ENCODE data around the gene COL4A1. TPM values are rescaled to one million over a fixed set of nuclear protein-coding genes. Genes with fewer than 3 reads are reported as not detected.

COL4A1 gene
- total and polyA plus RNA-seq, 8 donors: 418 to 1,057 (median 547) TPM

- no peak for ATAC-seq
- intact Hi-C loops (cut with DNase I): no loop called here
- H3K27ac ChIP-seq: no peak overlapping the region
Observed at GRCh38 chr13:110354123-110354627, 47.2 kb upstream of the COL4A1 start.

GRCh38 chr13:110353339-110353977 lies 46.5 kb upstream of the COL4A1 start:
- peak in 1 of 4 donors; percentile 26 for DNase-seq
- TF ChIP-seq CTCF (IDR thresholded peaks at IDR 0.05): no peak

More at GRCh38 chr13:110354123-110354627, 47.2 kb upstream of the COL4A1 start:
- no peak overlapping the region for H3K4me3 ChIP-seq
- DNase-seq: no peak
- H3K9me3 ChIP-seq: no peaks in the 10 kb centered on the region
- peaks cover 0 to 8% of the 10 kb centered on the region in 2 donors for H3K36me3 ChIP-seq
- TF ChIP-seq CTCF (IDR thresholded peaks at IDR 0.05): no peak
- no peaks in the 10 kb centered on the region for H3K27me3 ChIP-seq
- peaks cover 0 to 16% of the 10 kb centered on the region in 2 donors for H3K4me1 ChIP-seq

GRCh38 chr13:110352735-110353134 lies 45.8 kb upstream of the COL4A1 start:
- Histone ChIP-seq H3K27me3 (no peaks in the 10 kb centered on the region), H3K4me3 (no peak overlapping the region), H3K36me3 (no peaks in the 10 kb centered on the region), H3K4me1 (peaks cover 0 to 16% of the 10 kb centered on the region in 2 donors), H3K9me3 (no peaks in the 10 kb centered on the region), H3K27ac (peak overlapping the region in 1 of 2 donors; percentile 5)
- intact Hi-C loops (cut with DNase I): no loop called here
- DNase-seq (no peak), ATAC-seq (no peak)
- no peak for TF ChIP-seq CTCF (IDR thresholded peaks at IDR 0.05)

More at GRCh38 chr13:110353339-110353977, 46.5 kb upstream of the COL4A1 start:
- Histone ChIP-seq H3K36me3 (peaks cover 0 to 3% of the 10 kb centered on the region in 2 donors), H3K9me3 (no peaks in the 10 kb centered on the region), H3K27ac (no peak overlapping the region), H3K4me3 (no peak overlapping the region), H3K4me1 (peaks cover 0 to 13% of the 10 kb centered on the region in 2 donors), H3K27me3 (no peaks in the 10 kb centered on the region)
- peak; percentile 83 for ATAC-seq
- intact Hi-C loops (cut with DNase I): no loop called here

- Histone ChIP-seq H3K4me1 (peaks cover 0 to 24% of the 10 kb centered on the region in 2 donors), H3K27ac (peak overlapping the region in 1 of 2 donors; percentile 5)
Observed at GRCh38 chr13:110351636-110352420, 44.9 kb upstream of the COL4A1 start.

More at GRCh38 chr13:110351636-110352420, 44.9 kb upstream of the COL4A1 start:
- Histone ChIP-seq H3K36me3 (no peaks in the 10 kb centered on the region), H3K9me3 (no peaks in the 10 kb centered on the region), H3K4me3 (no peak overlapping the region), H3K27me3 (no peaks in the 10 kb centered on the region)
- intact Hi-C loops (cut with DNase I): no loop called here
- no peak for ATAC-seq
- TF ChIP-seq CTCF (IDR thresholded peaks at IDR 0.05): no peak
- no peak for DNase-seq
